Esophagus squamous epithelium (tissue), 4 donors: ENCODE results near the gene ANKRD23.

Experiments
- CTCF ChIP-seq, 6 experiments: fragments of 450-650 bp in 4 of 6; fragments of 200-600 bp in 2 of 6; sonication (generic) in 2 of 6; IDR thresholded peaks; one replicate each; pipeline ENCODE4 v1.5.1; 2016 to 2019; ENCODE audit warnings: antibody characterized with exemption in 6 of 6, mild to moderate bottlenecking in 4 of 6, moderate library complexity in 4 of 6
- POLR2A ChIP-seq, 4 donors: fragments of 450-650 bp; IDR thresholded peaks; one replicate each; pipeline ENCODE4 v1.6.1; 2017; ENCODE audit warnings: antibody characterized with exemption in 4 of 4, mild to moderate bottlenecking in 4 of 4, moderate library complexity in 3 of 4

GRCh38 chr2:96882230-96882629 lies 38.4 kb upstream of the ANKRD23 start:
- TF ChIP-seq CTCF (IDR thresholded peaks at IDR 0.05) (no peak), POLR2A (IDR thresholded peaks at IDR 0.05) (peak in 1 of 4 donors; percentile 26)
